ENCODE results near the gene C2CD3.

C2CD3 gene

DNA sequence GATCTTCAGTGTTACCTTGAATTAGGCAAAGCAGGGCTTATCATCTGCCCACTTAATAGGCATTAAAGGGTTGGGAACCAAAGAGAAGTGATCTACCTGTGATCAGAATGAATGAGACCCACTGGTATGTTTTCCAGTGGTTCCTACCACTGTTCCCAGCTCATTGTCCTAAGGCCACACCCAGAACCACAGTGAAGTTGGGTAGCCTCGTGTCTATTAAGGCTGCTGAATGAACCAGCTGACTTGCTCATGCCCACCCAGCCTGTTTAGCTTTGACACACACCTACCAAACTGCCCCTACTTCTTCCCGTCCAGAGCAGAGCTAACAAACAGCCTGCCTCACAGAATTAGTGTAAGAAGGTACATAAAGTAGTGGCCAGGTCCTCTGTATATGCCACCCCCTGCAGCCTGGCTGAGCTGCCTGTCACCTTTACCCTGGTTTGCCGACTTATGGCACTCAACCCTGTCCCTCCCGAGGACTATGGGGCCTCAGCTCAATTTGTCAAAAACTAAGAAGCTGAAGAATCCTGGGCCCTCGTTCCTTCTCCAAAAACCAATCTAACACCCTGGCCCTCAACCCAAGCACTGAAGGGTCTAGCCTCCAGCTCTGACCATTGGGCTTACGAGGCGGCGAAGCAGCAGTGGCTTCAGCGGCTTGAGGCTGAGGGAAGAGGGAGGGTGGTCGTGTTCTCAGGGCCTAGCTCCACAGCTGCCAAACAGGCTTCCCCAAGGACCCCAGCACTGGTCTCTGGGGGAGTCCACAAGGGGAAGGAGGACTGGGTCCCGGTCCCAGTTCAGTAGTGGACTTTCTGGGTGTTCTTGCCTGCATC is 198.0 kb downstream of the C2CD3 start:
- TF ChIP-seq, protein P1, sequence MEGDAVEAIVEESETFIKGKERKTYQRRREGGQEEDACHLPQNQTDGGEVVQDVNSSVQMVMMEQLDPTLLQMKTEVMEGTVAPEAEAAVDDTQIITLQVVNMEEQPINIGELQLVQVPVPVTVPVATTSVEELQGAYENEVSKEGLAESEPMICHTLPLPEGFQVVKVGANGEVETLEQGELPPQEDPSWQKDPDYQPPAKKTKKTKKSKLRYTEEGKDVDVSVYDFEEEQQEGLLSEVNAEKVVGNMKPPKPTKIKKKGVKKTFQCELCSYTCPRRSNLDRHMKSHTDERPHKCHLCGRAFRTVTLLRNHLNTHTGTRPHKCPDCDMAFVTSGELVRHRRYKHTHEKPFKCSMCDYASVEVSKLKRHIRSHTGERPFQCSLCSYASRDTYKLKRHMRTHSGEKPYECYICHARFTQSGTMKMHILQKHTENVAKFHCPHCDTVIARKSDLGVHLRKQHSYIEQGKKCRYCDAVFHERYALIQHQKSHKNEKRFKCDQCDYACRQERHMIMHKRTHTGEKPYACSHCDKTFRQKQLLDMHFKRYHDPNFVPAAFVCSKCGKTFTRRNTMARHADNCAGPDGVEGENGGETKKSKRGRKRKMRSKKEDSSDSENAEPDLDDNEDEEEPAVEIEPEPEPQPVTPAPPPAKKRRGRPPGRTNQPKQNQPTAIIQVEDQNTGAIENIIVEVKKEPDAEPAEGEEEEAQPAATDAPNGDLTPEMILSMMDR (IDR thresholded peaks at IDR 0.05): no peak

DNA sequence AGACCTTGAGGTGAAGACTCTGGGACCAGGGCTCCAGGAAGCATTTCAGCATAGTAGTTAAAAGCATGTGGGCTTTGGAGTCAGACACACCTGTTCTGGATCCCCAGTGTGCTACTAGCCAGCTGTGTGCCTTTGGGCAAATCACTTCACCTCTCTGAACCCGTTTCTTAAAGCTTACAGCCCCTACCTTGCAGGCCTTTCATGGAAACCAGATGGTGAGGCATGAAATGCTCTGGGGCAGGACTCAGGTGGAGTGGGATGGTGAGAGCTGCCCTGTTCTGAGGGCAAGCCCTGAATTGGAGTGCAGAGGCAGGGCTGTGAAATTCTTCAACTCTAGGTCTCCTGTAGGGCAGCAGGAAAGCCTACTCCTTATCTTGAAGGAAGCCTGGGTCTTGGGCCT is 198.6 kb downstream of the C2CD3 start:
- TF ChIP-seq, protein P1 (IDR thresholded peaks at IDR 0.05): no peak

DNA sequence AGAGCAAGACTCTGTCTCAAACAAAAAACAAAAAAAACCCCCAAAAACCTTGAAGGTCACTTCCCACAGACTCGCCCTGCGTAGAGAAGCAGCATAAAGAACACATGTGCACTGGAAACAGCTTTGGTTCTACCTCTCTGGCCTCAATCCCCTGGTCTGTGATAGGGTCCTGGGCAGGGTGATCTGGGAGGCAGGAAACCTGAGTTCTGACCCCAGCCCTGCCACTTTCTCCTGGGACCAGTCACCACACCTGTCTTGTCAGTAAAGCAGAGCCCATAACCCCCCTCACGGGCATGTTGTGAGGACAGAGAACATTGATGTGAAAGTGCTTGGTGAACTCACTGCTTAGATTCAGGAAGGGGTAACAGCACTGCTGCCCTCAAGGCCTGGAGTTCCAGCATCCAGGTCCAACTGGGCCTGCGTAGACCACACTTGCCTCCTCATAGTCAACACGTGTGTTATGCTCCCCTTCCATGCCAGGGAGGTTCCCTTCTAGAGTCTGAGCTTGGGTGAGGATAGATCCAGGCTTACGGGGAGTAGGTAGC is 199.6 kb downstream of the C2CD3 start:
- TF ChIP-seq, protein P1 (IDR thresholded peaks at IDR 0.05): no peak

DNA sequence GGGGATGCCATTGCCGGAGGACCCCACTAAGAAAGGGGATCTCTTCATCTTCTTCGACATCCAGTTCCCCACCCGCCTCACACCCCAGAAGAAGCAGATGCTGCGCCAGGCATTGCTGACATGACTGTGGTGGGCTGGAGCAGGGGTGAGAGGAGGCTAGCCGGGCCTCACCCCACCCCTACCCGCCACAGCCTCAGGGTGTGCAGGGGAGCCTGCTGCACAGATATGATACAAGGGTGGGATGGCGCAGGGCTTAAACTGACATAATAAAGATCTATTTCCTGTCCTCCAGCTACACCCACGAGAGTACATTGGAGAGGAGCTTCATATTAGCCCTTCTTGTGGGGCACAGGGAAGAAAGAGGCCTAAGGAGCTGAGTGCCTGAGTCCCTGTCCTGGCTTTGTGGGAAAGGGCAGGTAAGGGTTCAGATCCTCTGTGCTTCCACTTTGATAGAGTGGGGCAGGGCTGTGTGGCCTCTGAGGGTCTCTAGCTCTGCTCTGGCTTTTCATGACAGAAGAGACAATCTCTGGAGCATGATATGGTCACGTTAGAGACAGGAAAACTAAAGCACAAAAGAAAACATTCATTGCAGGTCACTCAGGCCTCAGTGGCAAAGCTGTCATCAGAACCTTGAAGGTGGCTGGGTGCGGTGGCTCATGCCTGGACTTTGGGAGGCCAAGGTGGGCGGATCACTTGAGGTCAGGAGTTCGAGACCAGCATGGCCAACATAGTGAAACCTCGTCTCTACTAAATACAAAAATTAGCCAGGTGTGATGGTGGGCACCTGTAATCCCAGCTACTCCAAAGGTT is 200.6 kb downstream of the C2CD3 start:
- TF ChIP-seq, protein P1 (IDR thresholded peaks at IDR 0.05): no peak

DNA sequence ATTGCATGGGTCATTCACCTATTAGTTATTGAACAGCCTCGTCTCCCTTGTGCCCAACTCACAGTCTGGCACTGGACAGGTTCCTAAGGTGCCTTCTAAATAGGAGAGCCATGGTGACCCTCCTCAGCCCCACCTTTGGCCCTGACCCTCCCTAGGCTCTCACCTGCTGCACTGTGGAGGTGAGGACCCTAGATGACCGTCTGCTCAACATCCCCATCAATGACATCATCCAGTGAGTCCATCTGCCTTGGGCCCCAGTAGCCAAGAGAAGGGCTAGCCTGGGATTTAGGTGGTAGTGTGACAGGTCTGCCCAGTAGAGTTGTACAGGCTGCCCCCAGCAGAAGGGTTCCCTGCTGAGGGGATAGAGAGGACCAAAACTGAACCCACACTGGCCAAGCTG is 201.7 kb downstream of the C2CD3 start:
- TF ChIP-seq, protein P1 (IDR thresholded peaks at IDR 0.05): no peak

DNA sequence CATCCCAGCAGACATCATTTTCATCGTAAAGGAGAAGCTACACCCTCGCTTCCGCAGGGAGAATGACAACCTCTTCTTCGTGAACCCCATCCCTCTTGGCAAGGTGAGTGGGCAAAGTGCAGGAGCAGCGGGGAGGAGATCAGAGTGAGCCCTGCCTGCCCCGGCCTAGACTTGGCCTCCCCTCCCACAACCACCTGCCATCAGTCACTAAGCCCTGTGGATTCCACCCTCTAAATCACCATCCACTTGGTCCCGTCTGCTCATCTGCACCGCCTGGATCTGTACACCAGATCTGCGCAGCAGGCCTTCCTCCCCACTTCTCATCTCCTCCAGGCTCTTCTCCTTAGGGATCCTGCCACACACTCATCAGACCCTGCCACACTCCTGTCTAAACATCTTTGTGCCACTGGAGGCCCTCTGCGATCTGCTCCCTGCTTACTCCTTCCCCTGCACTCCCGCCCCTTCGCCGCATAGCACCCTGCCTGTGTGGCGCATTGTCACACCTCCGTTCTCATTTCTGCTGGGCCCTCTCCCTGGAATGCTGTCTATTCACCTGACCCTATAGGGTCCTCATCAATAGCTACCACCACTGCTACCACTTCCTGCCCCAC is 202.3 kb downstream of the C2CD3 start:
- TF ChIP-seq, protein P1 (IDR thresholded peaks at IDR 0.05): no peak

DNA sequence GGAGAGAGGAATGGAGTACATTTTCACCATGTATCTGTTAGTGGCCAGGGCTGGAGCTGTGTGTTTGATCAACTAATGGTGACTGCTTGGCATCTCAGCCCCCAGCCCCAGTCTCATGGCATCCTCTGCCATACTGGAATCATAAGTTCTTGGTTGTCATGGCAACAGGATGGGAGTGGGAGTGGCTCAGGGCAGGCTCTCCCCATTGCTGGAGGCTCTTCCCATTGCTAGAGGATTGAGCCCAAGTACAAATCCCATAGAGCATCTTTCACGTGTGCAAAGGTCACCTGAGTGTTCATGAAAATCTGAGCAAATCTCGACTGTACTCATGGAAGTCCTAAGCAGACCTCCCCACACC is 205.1 kb downstream of the C2CD3 start:
- TF ChIP-seq, protein P1 (IDR thresholded peaks at IDR 0.05): no peak

All from LNCAP (cell line).